Hepatocyte (in vitro differentiated cells): ENCODE measurements around the gene TNK2. TPM values are rescaled to one million over a fixed set of nuclear protein-coding genes. Genes with fewer than 3 reads are reported as not detected.

Experiments used
- DNase-seq: peaks from one replicate; pipeline ENCODE4 v3.0.0-alpha.2; 2016; ENCODE audit warnings: low spot score
- H2AFZ ChIP-seq: fragments of 200-600 bp; sonication (generic); 2 replicates; pipeline ENCODE4 v1.6.0; 2016; ENCODE audit warnings: antibody characterized with exemption, mild to moderate bottlenecking
- H3K27ac ChIP-seq: fragments of 200-600 bp; sonication (generic); 2 replicates; pipeline ENCODE4 v1.5.1; 2016; ENCODE audit warnings: mild to moderate bottlenecking
- H3K27me3 ChIP-seq: fragments of 200-600 bp; sonication (generic); 2 replicates; pipeline ENCODE4 v1.6.1; 2016
- H3K36me3 ChIP-seq: fragments of 200-600 bp; sonication (generic); replicated peaks from 2 replicates; pipeline ENCODE4 v1.5.1; 2016; ENCODE audit warnings: low read depth; ENCODE audit not compliant: insufficient read depth
- H3K4me1 ChIP-seq: fragments of 200-600 bp; sonication (generic); 2 replicates; pipeline ENCODE4 v1.5.1; 2016; ENCODE audit warnings: mild to moderate bottlenecking, moderate library complexity; ENCODE audit not compliant: insufficient read depth
- H3K4me2 ChIP-seq: fragments of 200-600 bp; sonication (generic); 2 replicates; pipeline ENCODE4 v1.6.0; 2016
- H3K4me3 ChIP-seq: fragments of 200-600 bp; sonication (generic); 2 replicates; pipeline ENCODE4 v1.5.1; 2016; ENCODE audit warnings: mild to moderate bottlenecking
- H3K79me2 ChIP-seq: fragments of 200-600 bp; sonication (generic); 2 replicates; pipeline ENCODE4 v1.6.0; 2017; ENCODE audit warnings: mild to moderate bottlenecking
- H3K9me2 ChIP-seq: fragments of 200-600 bp; sonication (generic); replicated peaks from 2 replicates; pipeline ENCODE4 v1.6.0; 2017; ENCODE audit warnings: mild to moderate bottlenecking; ENCODE audit not compliant: insufficient read depth
- H3K9me3 ChIP-seq: fragments of 200-600 bp; sonication (generic); 2 replicates; pipeline ENCODE4 v1.5.1; 2016; ENCODE audit warnings: low read depth, mild to moderate bottlenecking
- H4K20me1 ChIP-seq: fragments of 200-600 bp; sonication (generic); 2 replicates; pipeline ENCODE4 v1.6.0; 2016; ENCODE audit warnings: mild to moderate bottlenecking; ENCODE audit not compliant: insufficient read depth, poor library complexity, severe bottlenecking
- EZH2 ChIP-seq: fragments of 200-600 bp; sonication (generic); IDR thresholded peaks from 2 replicates; pipeline ENCODE4 v1.6.1; 2016; ENCODE audit warnings: antibody characterized with exemption, mild to moderate bottlenecking, borderline replicate concordance
- EZH2phosphoT487 ChIP-seq: fragments of 200-600 bp; sonication (generic); IDR thresholded peaks from one replicate; pipeline ENCODE4 v1.6.1; 2018; ENCODE audit warnings: antibody characterized with exemption, mild to moderate bottlenecking, low read depth, moderate library complexity; ENCODE audit not compliant: unreplicated experiment, severe bottlenecking
- WGBS: methylation state at CpG from one replicate; pipeline ENCODE4 v1.1.6; 2016; ENCODE audit warnings: low lambda C conversion rate; ENCODE audit errors: missing lambda C conversion rate; 5-methylcytosine and 5-hydroxymethylcytosine counted together
- polyA plus RNA-seq: library from polyadenylated mRNA; unstranded; fragments of >200 nt; fragmentation: Nextera tagmentation; extraction: Ambion mirVana; gene quantifications from 2 replicates; pipeline ENCODE4 v1.2.1, GENCODE V29; 2016
- total RNA-seq: library from RNA; depleted of rRNA; stranded (reverse); fragments of >200 nt; gene quantifications from 2 replicates; pipeline ENCODE4 v1.2.3, GENCODE V29; 2014
- TF ChIP-seq, protein P1 (sequence below): fragments of 200-600 bp; sonication (generic); IDR thresholded peaks from 2 replicates; pipeline ENCODE4 v1.5.1; 2016; ENCODE audit warnings: antibody characterized with exemption, mild to moderate bottlenecking; ENCODE audit not compliant: poor library complexity

Gene TNK2
- total and polyA plus RNA-seq, 2 experiments from 2014 or later: 5.9 to 11.6 TPM

DNA sequence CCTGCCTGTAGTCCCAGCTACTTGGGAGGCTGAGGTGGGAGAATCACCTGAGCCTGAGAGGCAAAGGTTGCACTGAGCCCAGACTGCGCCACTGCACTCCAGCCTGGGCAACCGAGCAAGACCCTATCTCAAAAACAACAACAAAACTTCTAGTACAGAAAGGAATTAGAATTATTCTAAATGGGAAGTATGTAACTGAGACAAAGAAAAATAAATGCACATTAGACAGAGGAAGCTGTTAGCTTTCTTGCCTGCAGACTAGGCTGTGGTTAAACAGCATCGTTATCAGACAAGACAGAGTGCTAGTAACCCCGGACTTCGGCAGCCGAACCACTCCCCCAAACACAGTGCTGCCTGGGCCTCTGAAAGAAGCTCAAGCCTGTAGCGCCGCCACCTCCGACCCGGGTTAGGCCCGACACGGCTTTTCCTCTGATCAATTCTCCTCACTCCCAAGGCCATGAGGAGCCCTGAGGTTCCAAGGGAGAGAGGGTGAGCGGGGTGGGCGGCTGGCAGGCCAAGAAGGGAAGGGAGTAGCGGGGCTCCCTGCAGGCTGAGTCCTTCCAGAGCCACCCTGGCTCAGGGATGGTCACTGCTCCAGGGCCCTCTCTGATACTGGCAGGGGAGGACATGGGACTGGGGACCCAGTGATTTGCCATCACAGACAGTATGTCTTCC, 51.8 kb downstream of the TNK2 start:
- Histone ChIP-seq H3K9me2 (no peaks in the 10 kb centered on the region), H3K36me3 (no peaks in the 10 kb centered on the region), H4K20me1 (no peaks in the 10 kb centered on the region), H3K4me2 (no peak overlapping the region), H3K9me3 (no peaks in the 10 kb centered on the region), H3K27me3 (no peaks in the 10 kb centered on the region), H3K4me1 (peaks cover 5% of the 10 kb centered on the region), H3K4me3 (no peak overlapping the region), H2AFZ (no peak overlapping the region), H3K79me2 (no peaks in the 10 kb centered on the region), H3K27ac (no peak overlapping the region)
- no peak for DNase-seq
- TF ChIP-seq, protein P1, sequence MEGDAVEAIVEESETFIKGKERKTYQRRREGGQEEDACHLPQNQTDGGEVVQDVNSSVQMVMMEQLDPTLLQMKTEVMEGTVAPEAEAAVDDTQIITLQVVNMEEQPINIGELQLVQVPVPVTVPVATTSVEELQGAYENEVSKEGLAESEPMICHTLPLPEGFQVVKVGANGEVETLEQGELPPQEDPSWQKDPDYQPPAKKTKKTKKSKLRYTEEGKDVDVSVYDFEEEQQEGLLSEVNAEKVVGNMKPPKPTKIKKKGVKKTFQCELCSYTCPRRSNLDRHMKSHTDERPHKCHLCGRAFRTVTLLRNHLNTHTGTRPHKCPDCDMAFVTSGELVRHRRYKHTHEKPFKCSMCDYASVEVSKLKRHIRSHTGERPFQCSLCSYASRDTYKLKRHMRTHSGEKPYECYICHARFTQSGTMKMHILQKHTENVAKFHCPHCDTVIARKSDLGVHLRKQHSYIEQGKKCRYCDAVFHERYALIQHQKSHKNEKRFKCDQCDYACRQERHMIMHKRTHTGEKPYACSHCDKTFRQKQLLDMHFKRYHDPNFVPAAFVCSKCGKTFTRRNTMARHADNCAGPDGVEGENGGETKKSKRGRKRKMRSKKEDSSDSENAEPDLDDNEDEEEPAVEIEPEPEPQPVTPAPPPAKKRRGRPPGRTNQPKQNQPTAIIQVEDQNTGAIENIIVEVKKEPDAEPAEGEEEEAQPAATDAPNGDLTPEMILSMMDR: no peak
- no peak for TF ChIP-seq EZH2phosphoT487
- TF ChIP-seq EZH2: no peak
- WGBS: 91% methylated on average over 15 of the region's 15 CpGs

DNA sequence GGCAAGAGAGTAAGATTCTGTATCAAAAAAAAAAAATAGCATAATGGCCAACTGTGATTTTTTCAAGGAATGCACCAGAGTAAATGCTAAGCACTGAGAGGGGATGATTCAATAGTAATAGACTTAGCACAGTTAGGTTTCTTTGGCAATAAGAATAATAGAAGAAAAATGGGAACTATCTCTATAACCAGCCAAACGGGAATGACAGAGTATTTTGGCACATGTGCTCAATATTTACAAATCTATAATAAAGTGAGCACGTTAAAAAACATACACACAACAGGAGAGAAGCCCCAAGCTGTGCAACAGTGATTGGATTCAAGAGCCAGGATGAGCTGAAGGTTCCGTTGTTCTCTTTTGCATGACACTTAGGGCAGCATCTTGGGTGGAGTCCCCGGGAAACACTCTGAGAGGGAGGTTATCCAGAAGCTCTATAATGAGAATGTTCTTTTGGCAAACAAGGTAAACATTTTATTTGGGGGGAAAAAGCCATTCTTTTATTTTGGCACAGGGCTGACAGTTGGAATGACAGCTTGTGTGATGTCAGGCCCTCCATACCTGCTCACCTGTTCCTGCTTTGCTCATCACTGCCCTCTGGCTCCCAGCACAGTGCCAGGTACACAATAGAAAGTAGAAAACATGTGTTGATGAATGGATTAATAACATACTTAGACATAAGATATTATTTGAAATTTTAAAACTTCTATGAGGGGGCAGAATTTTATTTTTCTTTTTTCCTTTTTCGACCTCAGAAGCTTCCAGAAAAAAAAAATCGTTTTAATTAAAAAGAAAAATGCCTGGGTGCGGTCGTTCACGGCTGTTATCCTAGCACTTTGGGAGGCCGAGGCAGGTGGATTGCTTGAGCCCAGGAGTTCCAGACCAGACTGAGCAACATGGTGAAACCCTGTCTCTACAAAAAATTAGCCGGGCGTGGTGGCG, 52.6 kb downstream of the TNK2 start:
- Histone ChIP-seq H4K20me1 (no peaks in the 10 kb centered on the region), H3K36me3 (no peaks in the 10 kb centered on the region), H2AFZ (no peak overlapping the region), H3K4me2 (no peak overlapping the region), H3K9me2 (no peaks in the 10 kb centered on the region), H3K27me3 (no peaks in the 10 kb centered on the region), H3K9me3 (no peaks in the 10 kb centered on the region), H3K4me1 (peaks cover 5% of the 10 kb centered on the region), H3K4me3 (no peak overlapping the region), H3K79me2 (no peaks in the 10 kb centered on the region), H3K27ac (no peak overlapping the region)
- DNase-seq: no peak
- TF ChIP-seq, protein P1: peak; percentile 11
- TF ChIP-seq EZH2 (no peak), EZH2phosphoT487 (no peak)
- WGBS: 79% methylated on average over 13 of the region's 13 CpGs

DNA sequence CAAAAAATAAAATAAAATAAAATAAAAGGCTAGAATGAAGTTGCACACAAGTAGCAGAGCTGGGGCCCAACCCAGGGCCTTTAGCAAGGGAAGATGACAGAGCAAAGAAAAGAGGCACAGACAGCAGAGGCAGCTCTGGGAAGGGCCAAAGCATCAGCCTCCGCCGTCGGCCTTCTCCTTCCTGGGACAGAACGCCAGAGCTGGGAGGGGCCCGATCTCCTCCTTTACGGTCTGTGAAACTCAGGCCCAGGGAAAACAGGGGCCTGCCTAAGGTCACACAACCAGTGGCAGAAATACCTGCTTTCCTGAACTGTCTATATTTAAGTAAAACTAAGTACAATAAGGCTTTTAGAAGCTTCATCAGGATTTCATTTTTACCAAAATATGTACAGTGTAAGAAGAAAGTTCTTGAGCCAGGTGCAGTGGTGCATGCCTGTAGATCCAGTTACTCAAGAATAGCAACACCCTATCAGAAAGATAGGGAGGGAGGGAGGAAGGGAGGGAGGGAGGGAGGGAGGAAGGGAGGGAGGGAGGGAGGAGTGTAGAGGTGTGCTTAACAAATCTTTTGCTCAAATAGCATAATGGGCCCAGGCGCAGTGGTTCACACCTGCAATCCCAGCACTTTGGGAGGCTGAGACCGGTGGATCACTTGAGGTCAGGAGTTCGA, 53.6 kb downstream of the TNK2 start:
- Histone ChIP-seq H3K4me3 (no peak overlapping the region), H3K9me3 (no peaks in the 10 kb centered on the region), H3K27ac (peak overlapping the region; percentile 20), H3K79me2 (no peaks in the 10 kb centered on the region), H4K20me1 (no peaks in the 10 kb centered on the region), H3K36me3 (no peaks in the 10 kb centered on the region), H3K4me1 (peaks cover 5% of the 10 kb centered on the region), H3K9me2 (no peaks in the 10 kb centered on the region), H3K27me3 (no peaks in the 10 kb centered on the region), H2AFZ (no peak overlapping the region), H3K4me2 (no peak overlapping the region)
- DNase-seq: no peak
- TF ChIP-seq EZH2phosphoT487: no peak
- no peak for TF ChIP-seq EZH2
- TF ChIP-seq, protein P1: no peak
- WGBS: 76% methylated on average over 9 of the region's 9 CpGs
